Uterus (tissue), 4 donors: ENCODE measurements around the gene RPS3A. TPM values are rescaled to one million over a fixed set of nuclear protein-coding genes. Genes with fewer than 3 reads are reported as not detected.

ENCODE experiments used
- DNase-seq, 2 donors: peaks; one replicate each; pipeline ENCODE4 v3.0.0-alpha.2; 2019 to 2020
- H3K27ac ChIP-seq, 2 donors: fragments of 200-600 bp; sonication (generic); 1 replicate in 1 of 2; 2 replicates in 1 of 2; pipeline ENCODE4 v1.5.1; 2016 to 2018
- H3K27me3 ChIP-seq, 2 donors: fragments of 200-600 bp; sonication (generic); one replicate each; pipeline ENCODE4 v1.5.1; 2018 to 2019; ENCODE audit warnings: control low read depth in 1 of 2
- H3K36me3 ChIP-seq, 2 donors: fragments of 200-600 bp; sonication (generic); one replicate each; pipeline ENCODE4 v1.5.1; 2019; ENCODE audit warnings: control low read depth in 1 of 2
- H3K4me1 ChIP-seq, 2 donors: fragments of 200-600 bp; sonication (generic); one replicate each; pipeline ENCODE4 v1.5.1; 2018 to 2019; ENCODE audit warnings: control low read depth in 1 of 2
- H3K4me3 ChIP-seq, 2 donors: fragments of 200-600 bp; sonication (generic); 1 replicate in 1 of 2; 2 replicates in 1 of 2; pipeline ENCODE4 v1.5.1; 2018 to 2019; ENCODE audit warnings: mild to moderate bottlenecking in 1 of 2
- H3K9me3 ChIP-seq, 2 donors: fragments of 200-600 bp; sonication (generic); one replicate each; pipeline ENCODE4 v1.5.1; 2019; ENCODE audit warnings: control low read depth in 1 of 2
- POLR2A ChIP-seq, 2 donors: fragments of 450-650 bp; IDR thresholded peaks; one replicate each; pipeline ENCODE4 v1.6.1; 2016; ENCODE audit warnings: antibody characterized with exemption in 2 of 2, mild to moderate bottlenecking in 1 of 2, moderate library complexity in 1 of 2
- intact Hi-C: fragments of 100-400 bp; cut with DNase I; formaldehyde crosslinking; loops from one replicate; pipeline ENCODE4 v1.15.1; 2023; ENCODE audit warnings: low total_unique reads
- total RNA-seq, 4 donors: library from RNA; depleted of rRNA in 3 of 4; stranded (reverse); fragments of >200 nt in 3 of 4; gene quantifications; one replicate each; pipeline versions ENCODE4 v1.1.0 to v1.2.4, GENCODE V29; 2014 to 2023
- TF ChIP-seq, protein P1 (sequence below), 4 experiments: fragments of 200-600 bp in 2 of 4; fragments of 450-650 bp in 2 of 4; sonication (generic) in 2 of 4; IDR thresholded peaks; one replicate each; pipeline ENCODE4 v1.5.1; 2016 to 2019; ENCODE audit warnings: antibody characterized with exemption in 4 of 4, mild to moderate bottlenecking in 2 of 4, moderate library complexity in 1 of 4
- donor health status: DM: yes; HTN: yes; CAD: no.

Gene RPS3A
- total RNA-seq, 4 donors from 2014 or later, result 2,740 to 15,349 (median 8,137) TPM

DNA sequence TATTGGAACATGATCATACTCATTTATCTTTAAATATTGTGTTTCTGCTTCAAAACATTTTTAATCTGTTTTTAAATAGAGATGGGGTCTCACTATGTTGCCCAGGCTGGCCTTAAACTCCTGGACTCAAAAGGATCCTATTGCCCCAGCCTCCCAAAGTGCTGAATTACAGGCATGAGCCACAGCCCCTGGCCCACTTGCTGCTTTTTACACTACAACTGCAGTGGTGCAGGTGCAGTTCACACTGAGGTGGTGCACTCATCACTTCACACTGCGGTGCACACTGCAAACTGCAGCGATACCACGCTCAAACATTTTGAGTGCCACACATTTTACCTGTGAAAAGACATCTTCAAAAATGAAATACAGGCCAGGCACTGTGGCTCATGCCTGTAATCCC is 10.8 kb downstream of the RPS3A start:
- Histone ChIP-seq H3K4me3 (no peak overlapping the region), H3K4me1 (no peaks in the 10 kb centered on the region), H3K36me3 (no peaks in the 10 kb centered on the region), H3K27me3 (no peaks in the 10 kb centered on the region), H3K27ac (no peak overlapping the region), H3K9me3 (no peaks in the 10 kb centered on the region)
- intact Hi-C loops, result no loop called here
- no peak for DNase-seq
- TF ChIP-seq, protein P1, sequence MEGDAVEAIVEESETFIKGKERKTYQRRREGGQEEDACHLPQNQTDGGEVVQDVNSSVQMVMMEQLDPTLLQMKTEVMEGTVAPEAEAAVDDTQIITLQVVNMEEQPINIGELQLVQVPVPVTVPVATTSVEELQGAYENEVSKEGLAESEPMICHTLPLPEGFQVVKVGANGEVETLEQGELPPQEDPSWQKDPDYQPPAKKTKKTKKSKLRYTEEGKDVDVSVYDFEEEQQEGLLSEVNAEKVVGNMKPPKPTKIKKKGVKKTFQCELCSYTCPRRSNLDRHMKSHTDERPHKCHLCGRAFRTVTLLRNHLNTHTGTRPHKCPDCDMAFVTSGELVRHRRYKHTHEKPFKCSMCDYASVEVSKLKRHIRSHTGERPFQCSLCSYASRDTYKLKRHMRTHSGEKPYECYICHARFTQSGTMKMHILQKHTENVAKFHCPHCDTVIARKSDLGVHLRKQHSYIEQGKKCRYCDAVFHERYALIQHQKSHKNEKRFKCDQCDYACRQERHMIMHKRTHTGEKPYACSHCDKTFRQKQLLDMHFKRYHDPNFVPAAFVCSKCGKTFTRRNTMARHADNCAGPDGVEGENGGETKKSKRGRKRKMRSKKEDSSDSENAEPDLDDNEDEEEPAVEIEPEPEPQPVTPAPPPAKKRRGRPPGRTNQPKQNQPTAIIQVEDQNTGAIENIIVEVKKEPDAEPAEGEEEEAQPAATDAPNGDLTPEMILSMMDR (IDR thresholded peaks at IDR 0.05), result no peak
- no peak for TF ChIP-seq POLR2A (IDR thresholded peaks at IDR 0.05)

DNA sequence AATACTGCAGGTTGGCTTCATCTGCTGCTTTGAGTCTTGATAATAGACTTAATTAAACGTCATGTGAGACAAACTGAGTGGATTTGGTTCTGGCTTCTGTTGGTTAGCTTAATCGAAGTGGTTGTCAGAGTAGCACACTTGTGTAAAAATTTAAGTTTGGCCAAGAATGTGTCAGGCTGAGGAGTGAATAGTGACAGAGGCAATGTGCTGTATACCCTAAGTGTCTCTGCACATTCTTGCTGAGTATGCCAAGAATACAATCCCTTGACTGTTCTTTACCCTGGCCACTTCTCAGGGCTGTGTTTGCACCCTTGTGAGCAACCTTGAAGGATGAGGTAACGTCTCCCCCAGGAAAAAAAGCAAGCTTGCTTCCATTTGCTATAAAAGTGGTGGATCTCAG is 14.9 kb downstream of the RPS3A start:
- Histone ChIP-seq H3K27ac (no peak overlapping the region), H3K36me3 (no peaks in the 10 kb centered on the region), H3K27me3 (no peaks in the 10 kb centered on the region), H3K4me3 (no peak overlapping the region), H3K4me1 (no peaks in the 10 kb centered on the region), H3K9me3 (no peaks in the 10 kb centered on the region)
- intact Hi-C loops, result no loop called here
- DNase-seq, result no peak
- no peak for TF ChIP-seq POLR2A (IDR thresholded peaks at IDR 0.05)
- TF ChIP-seq, protein P1 (IDR thresholded peaks at IDR 0.05), result no peak

DNA sequence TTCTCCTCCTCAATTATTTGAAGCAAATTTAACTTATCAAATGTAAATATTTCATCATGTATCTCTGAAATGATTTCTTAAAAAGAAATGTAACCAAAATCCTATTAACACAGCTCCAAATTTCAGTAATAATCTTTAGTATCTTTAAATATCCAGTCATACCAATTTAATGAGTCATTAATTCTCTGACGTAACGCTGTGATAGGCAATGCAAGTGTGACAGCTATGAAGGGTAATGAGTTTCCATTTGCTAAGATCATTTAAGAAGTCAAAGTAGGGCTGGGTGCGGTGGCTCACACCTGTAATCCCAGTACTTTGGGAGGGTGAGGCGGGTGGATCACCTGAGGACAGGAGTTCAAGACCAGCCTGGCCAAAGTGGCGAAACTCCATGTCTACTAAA is 15.6 kb downstream of the RPS3A start:
- intact Hi-C loops, result loop anchor here (5.0 kb wide), 1 partner anchor 247 kb away; no protein-coding TSS in a partner anchor
- Histone ChIP-seq H3K27me3 (no peaks in the 10 kb centered on the region), H3K4me1 (no peaks in the 10 kb centered on the region), H3K4me3 (no peak overlapping the region), H3K36me3 (no peaks in the 10 kb centered on the region), H3K27ac (no peak overlapping the region), H3K9me3 (no peaks in the 10 kb centered on the region)
- DNase-seq, result no peak
- TF ChIP-seq, protein P1 (IDR thresholded peaks at IDR 0.05), result no peak
- no peak for TF ChIP-seq POLR2A (IDR thresholded peaks at IDR 0.05)

DNA sequence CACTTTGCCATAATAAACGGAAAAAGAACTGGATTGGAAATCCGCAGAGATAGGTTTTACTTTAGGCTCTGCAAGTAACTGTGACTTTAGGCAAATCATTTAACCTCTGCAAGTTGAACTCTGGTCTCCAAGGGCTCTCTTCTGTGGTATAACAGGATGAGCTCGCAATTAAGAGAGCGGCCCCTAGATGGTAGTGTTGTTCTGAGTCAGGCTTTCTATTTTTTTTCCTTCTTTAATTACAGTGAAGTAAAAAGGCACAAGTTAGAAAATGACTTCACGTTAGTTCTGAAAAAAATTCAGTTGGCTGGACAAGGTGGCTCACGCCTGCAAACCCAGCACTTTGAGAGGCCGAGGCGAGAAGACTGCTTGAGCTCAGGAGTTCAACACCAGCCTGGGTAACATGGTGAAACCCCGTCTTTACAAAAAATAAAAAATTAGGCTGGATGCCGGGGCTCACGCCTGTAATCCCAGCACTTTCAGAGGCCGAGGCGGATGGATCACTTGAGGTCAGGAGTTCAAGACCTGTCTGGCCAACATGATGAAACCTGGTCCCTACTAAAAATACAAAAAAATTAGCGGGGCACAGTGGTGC is 18.0 kb downstream of the RPS3A start:
- no peaks in the 10 kb centered on the region for H3K27me3 ChIP-seq
- no peaks in the 10 kb centered on the region for H3K4me1 ChIP-seq
- no peak for TF ChIP-seq POLR2A (IDR thresholded peaks at IDR 0.05)
- TF ChIP-seq, protein P1 (IDR thresholded peaks at IDR 0.05), result peak; percentile 61 to 78 (median 76)
- no peaks in the 10 kb centered on the region for H3K36me3 ChIP-seq
- intact Hi-C loops, result loop anchor here (5.0 kb wide), 1 partner anchor 245 kb away; no protein-coding TSS in a partner anchor
- DNase-seq, result peak; percentile 61 to 73
- H3K9me3 ChIP-seq, result no peaks in the 10 kb centered on the region
- H3K27ac ChIP-seq, result peak overlapping the region; percentile 42 to 47
- H3K4me3 ChIP-seq, result no peak overlapping the region

DNA sequence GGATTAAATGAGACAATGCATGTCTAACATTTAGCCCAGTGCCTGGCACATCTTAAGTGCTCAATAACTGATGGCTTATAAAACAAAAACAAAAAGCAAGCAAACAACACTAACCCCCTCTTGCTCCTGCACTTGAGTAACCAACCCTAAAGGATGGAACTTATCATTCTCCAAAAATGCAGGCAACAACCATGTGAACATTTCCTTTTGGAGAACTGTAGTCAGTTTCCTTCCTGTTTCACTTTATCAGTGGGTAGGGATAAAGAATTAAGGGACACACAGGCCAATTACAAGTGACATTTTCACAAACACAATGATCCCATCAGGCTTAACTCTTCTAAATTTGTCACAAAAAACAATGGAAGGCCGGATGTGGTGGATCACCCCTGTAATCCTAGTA is 30.4 kb downstream of the RPS3A start:
- Histone ChIP-seq H3K4me1 (no peaks in the 10 kb centered on the region), H3K4me3 (no peak overlapping the region), H3K9me3 (no peaks in the 10 kb centered on the region), H3K36me3 (no peaks in the 10 kb centered on the region), H3K27ac (no peak overlapping the region), H3K27me3 (no peaks in the 10 kb centered on the region)
- intact Hi-C loops, result no loop called here
- no peak for TF ChIP-seq POLR2A (IDR thresholded peaks at IDR 0.05)
- TF ChIP-seq, protein P1 (IDR thresholded peaks at IDR 0.05), result no peak
- DNase-seq, result no peak
